ENCODE results near the gene CD200R1L.

The CD200R1L gene

DNA sequence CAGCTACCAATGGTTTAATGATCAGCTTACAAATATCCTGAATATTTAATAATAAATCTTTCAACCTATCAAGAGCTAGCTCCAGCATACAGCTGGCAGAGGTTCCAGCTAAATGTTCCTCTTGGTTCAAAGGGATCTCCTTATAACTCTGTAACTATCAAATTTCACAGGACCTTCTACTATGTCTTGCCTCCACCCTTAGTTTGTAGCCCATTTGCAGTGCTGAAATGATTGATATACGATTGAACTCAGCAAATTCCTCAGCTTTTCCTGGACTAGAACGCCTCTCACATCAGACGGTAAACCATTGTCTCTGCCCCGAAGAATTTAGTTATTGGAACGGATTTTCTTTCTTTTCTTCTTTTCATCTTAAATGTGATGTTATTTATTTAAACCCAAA is 41.5 kb downstream of the CD200R1L start:
- Histone ChIP-seq H3K27me3 (ENCODE audit: control insufficient read depth, insufficient read depth, low read length) (no peaks in the 10 kb centered on the region), H3K9me3 (replicated peaks; ENCODE audit: low read length) (no peaks in the 10 kb centered on the region), H3K4me3 (ENCODE audit: low read length) (no peak overlapping the region), H3K9ac (ENCODE audit: low read depth, low read length) (no peak overlapping the region), H3K4me2 (ENCODE audit: low read length) (no peak overlapping the region), H3K4me1 (ENCODE audit: control insufficient read depth, insufficient read depth, low read length) (no peaks in the 10 kb centered on the region), H3K36me3 (ENCODE audit: insufficient read depth, low read length) (no peaks in the 10 kb centered on the region)

DNA sequence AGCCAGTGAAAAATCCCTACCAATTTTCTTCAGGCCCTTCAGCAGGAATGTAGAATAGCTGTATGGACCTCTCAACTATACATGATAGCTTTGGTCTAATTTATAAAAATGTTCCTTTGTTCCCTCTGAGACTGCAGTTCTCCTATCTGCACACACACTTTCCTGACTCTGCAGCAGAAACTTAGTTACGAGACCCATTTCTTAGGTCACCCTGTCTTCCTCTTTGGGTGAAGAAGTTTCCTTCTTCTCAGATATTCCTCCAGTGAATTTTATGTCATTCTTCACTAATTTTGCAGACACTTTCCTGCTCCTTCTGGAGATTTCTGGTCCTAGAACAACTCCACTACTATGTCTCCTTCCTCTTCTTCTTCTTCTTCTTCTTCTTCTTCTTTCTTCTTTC is 42.6 kb downstream of the CD200R1L start:
- H3K4me1 ChIP-seq (ENCODE audit: control insufficient read depth, insufficient read depth, low read length), result no peaks in the 10 kb centered on the region
- no peak overlapping the region for H3K4me3 ChIP-seq (ENCODE audit: low read length)
- no peaks in the 10 kb centered on the region for H3K9me3 ChIP-seq (replicated peaks; ENCODE audit: low read length)
- no peaks in the 10 kb centered on the region for H3K27me3 ChIP-seq (ENCODE audit: control insufficient read depth, insufficient read depth, low read length)
- H3K36me3 ChIP-seq (ENCODE audit: insufficient read depth, low read length), result no peaks in the 10 kb centered on the region
- no peak overlapping the region for H3K9ac ChIP-seq (ENCODE audit: low read depth, low read length)
- no peak overlapping the region for H3K4me2 ChIP-seq (ENCODE audit: low read length)

DNA sequence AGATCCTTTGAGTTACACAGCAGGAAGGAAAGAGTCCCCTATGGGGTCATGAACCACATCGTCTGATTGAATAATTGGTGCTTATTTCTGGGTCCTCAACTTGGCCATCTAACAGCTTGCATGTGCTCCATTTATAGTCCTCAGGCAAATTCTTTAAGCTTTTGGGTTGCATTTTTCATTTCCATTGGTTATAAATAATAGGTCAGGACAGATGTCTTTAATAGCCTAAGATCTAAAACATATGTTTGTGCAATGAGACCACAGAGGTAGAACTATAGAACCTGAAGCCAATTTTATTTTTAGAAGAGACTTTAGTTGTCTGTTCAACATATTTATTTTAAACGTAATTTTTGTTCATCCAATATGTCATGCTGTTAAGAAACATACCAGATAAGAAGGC is 43.2 kb downstream of the CD200R1L start:
- no peak overlapping the region for H3K4me3 ChIP-seq (ENCODE audit: low read length)
- H3K27me3 ChIP-seq (ENCODE audit: control insufficient read depth, insufficient read depth, low read length), result no peaks in the 10 kb centered on the region
- no peak overlapping the region for H3K4me2 ChIP-seq (ENCODE audit: low read length)
- H3K9me3 ChIP-seq (replicated peaks; ENCODE audit: low read length), result no peaks in the 10 kb centered on the region
- no peaks in the 10 kb centered on the region for H3K36me3 ChIP-seq (ENCODE audit: insufficient read depth, low read length)
- no peak overlapping the region for H3K9ac ChIP-seq (ENCODE audit: low read depth, low read length)
- no peaks in the 10 kb centered on the region for H3K4me1 ChIP-seq (ENCODE audit: control insufficient read depth, insufficient read depth, low read length)

DNA sequence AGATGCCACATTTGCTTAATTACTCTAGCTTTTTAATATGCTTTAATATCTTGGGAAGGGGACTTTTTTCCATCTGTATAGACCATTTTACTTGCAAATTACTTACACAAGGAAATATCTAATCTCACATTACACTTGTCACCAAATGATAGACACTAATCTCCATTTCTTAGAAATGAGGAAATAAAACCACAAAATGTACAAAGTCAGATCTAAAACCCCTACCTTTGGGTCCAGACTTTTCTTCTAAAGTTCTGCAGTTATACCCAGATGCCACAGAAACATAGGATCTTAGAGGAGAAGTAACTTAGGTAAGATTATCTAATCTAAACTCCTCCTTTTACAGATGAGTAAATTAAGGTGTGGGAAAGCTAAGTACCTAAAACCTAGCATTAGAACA is 44.3 kb downstream of the CD200R1L start:
- Histone ChIP-seq H3K4me2 (ENCODE audit: low read length) (no peak overlapping the region), H3K9me3 (replicated peaks; ENCODE audit: low read length) (no peaks in the 10 kb centered on the region), H3K27me3 (ENCODE audit: control insufficient read depth, insufficient read depth, low read length) (no peaks in the 10 kb centered on the region), H3K9ac (ENCODE audit: low read depth, low read length) (no peak overlapping the region), H3K4me1 (ENCODE audit: control insufficient read depth, insufficient read depth, low read length) (no peaks in the 10 kb centered on the region), H3K4me3 (ENCODE audit: low read length) (no peak overlapping the region), H3K36me3 (ENCODE audit: insufficient read depth, low read length) (no peaks in the 10 kb centered on the region)

DNA sequence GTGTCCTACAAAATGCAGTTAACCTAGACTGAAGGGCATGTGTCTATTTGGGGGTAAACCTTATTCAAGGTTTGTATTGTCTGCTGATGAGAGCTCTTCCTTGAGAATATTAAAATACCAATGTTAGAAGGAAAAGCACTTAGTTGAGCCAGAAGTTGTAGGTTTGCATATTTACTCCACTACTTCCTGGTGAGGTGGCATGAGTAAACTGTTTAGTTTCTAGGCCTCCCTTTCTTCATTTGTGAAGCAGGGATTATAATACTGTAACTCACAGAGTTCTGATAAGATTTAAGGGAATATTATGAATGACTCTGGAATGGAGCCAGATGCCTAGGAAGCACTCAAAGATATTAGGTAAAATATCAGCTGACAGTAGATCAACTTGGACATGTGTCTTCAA is 46.7 kb downstream of the CD200R1L start:
- H3K9me3 ChIP-seq (replicated peaks; ENCODE audit: low read length), result no peaks in the 10 kb centered on the region
- H3K27me3 ChIP-seq (ENCODE audit: control insufficient read depth, insufficient read depth, low read length), result no peaks in the 10 kb centered on the region
- H3K4me3 ChIP-seq (ENCODE audit: low read length), result no peak overlapping the region

DNA sequence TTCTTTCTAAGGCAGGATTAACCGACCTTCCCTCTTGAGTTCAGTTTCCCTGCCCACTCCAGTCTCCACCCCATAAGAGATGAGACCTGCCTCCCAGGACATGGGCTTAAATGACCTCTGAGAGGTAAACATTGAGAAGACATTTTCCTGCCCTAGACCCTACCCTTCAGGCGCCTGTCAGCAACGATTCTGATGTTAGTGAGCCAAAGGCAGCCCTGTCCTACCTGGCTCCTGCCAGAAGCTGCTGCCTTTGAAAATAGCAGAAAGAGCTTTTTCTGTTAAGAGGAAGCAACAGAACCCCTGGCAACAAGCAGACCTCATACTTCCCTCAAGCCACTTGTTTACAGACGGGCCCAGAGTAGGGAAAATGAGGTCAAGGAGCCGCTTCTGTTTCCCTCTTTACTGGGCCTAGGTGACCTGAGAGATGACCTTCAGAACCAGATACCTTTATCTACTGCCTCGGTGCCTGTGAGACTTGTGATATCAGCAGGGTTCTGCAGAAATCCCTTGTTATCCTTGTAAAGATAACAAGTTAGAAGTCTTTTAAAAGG is 52.0 kb downstream of the CD200R1L start:
- no peak overlapping the region for H3K4me2 ChIP-seq (ENCODE audit: low read length)
- no peak overlapping the region for H3K9ac ChIP-seq (ENCODE audit: low read depth, low read length)
- H3K36me3 ChIP-seq (ENCODE audit: insufficient read depth, low read length), result no peaks in the 10 kb centered on the region

More for the DNA sequence above, 46.7 kb downstream of the CD200R1L start:
- H3K4me2 ChIP-seq (ENCODE audit: low read length), result no peak overlapping the region
- no peak overlapping the region for H3K9ac ChIP-seq (ENCODE audit: low read depth, low read length)
- no peaks in the 10 kb centered on the region for H3K36me3 ChIP-seq (ENCODE audit: insufficient read depth, low read length)
- no peaks in the 10 kb centered on the region for H3K4me1 ChIP-seq (ENCODE audit: control insufficient read depth, insufficient read depth, low read length)

DNA sequence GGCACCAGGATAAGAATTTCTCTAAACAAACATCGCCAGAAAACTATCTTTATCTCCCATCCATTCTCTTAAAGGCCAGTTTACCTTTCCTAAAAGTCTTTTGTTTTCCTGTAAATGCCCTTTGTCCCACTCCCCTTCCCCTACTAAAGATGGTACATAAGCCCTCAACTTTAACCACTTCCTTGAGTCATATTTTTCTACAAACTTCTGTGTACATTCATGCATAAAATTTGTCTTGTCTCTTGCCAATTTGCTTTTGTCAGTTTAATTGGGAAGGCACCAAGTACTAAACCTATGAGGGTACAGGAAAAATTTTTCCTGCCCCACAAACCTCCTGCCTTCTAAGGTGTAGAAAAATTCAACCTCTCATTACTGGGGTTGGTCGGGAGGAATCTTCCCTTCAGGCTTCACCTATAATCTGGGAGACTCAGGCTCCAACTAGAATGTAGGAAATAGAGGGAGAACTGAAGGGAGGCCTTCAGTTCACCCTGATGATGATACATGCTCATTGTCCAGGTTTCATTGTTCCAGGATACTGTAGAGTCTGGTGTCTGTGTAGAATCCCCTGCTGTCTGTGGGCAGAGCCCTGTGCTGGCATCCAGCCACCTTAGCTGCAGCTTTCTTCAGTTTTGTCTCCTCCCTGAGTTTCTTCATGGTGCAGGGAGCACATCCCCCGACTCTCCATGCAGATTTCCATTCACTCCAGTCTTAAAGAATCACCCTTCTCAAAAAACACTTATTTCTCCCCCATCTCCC is 53.2 kb downstream of the CD200R1L start:
- H3K9ac ChIP-seq (ENCODE audit: low read depth, low read length), result no peak overlapping the region
- H3K4me2 ChIP-seq (ENCODE audit: low read length), result peak overlapping the region; percentile 29
- H3K27me3 ChIP-seq (ENCODE audit: control insufficient read depth, insufficient read depth, low read length), result no peaks in the 10 kb centered on the region
- H3K36me3 ChIP-seq (ENCODE audit: insufficient read depth, low read length), result no peaks in the 10 kb centered on the region
- no peak overlapping the region for H3K4me3 ChIP-seq (ENCODE audit: low read length)
- H3K4me1 ChIP-seq (ENCODE audit: control insufficient read depth, insufficient read depth, low read length), result peaks cover 11% of the 10 kb centered on the region
- H3K9me3 ChIP-seq (replicated peaks; ENCODE audit: low read length), result no peaks in the 10 kb centered on the region

More for the DNA sequence above, 52.0 kb downstream of the CD200R1L start:
- H3K4me1 ChIP-seq (ENCODE audit: control insufficient read depth, insufficient read depth, low read length), result peaks cover 11% of the 10 kb centered on the region
- no peak overlapping the region for H3K4me3 ChIP-seq (ENCODE audit: low read length)
- H3K9me3 ChIP-seq (replicated peaks; ENCODE audit: low read length), result no peaks in the 10 kb centered on the region
- no peaks in the 10 kb centered on the region for H3K27me3 ChIP-seq (ENCODE audit: control insufficient read depth, insufficient read depth, low read length)

DNA sequence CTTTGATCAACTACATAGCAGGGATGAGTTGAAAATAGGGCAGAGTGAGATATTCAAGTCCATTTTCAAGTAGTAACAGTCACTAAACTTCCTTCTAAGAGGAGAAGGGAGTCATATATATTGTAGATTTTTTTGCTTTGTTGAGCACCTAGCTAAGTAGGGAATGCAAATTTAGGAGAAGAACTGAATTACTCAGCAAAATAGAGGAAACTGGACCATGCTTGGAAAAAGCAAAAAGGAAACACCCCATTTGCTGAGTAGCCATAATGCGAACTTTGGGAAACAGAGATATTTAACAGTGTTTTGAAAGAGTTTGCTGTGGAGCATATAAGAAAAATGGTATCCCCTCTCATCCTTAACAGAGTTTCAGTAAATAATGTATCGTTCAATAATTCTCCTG is 54.9 kb downstream of the CD200R1L start:
- Histone ChIP-seq H3K4me1 (ENCODE audit: control insufficient read depth, insufficient read depth, low read length) (peaks cover 11% of the 10 kb centered on the region), H3K4me2 (ENCODE audit: low read length) (no peak overlapping the region), H3K9me3 (replicated peaks; ENCODE audit: low read length) (no peaks in the 10 kb centered on the region), H3K9ac (ENCODE audit: low read depth, low read length) (no peak overlapping the region), H3K27me3 (ENCODE audit: control insufficient read depth, insufficient read depth, low read length) (no peaks in the 10 kb centered on the region), H3K36me3 (ENCODE audit: insufficient read depth, low read length) (no peaks in the 10 kb centered on the region), H3K4me3 (ENCODE audit: low read length) (no peak overlapping the region)

DNA sequence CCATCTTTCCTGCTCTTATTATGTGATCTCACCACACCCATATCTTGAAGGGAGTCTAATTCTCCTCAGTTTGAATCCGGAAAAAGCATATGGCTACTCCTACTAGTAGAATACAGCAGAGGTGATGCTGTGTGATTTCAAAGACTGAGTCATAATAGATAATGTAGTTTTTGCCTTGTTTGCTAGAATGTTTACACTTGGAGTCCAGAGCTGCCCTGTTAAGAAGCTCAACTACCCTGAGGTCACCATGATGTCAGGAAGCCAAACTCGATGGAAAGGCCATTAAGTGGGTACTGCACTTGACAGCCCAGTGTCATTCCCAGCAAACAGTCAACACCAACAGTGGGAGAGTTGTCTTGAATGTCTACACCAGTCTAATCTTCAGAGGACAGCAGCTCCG is 56.9 kb downstream of the CD200R1L start:
- Histone ChIP-seq H3K9ac (ENCODE audit: low read depth, low read length) (no peak overlapping the region), H3K4me3 (ENCODE audit: low read length) (no peak overlapping the region), H3K4me2 (ENCODE audit: low read length) (no peak overlapping the region), H3K4me1 (ENCODE audit: control insufficient read depth, insufficient read depth, low read length) (peaks cover 15% of the 10 kb centered on the region), H3K36me3 (ENCODE audit: insufficient read depth, low read length) (no peaks in the 10 kb centered on the region), H3K9me3 (replicated peaks; ENCODE audit: low read length) (no peaks in the 10 kb centered on the region), H3K27me3 (ENCODE audit: control insufficient read depth, insufficient read depth, low read length) (no peaks in the 10 kb centered on the region)

DNA sequence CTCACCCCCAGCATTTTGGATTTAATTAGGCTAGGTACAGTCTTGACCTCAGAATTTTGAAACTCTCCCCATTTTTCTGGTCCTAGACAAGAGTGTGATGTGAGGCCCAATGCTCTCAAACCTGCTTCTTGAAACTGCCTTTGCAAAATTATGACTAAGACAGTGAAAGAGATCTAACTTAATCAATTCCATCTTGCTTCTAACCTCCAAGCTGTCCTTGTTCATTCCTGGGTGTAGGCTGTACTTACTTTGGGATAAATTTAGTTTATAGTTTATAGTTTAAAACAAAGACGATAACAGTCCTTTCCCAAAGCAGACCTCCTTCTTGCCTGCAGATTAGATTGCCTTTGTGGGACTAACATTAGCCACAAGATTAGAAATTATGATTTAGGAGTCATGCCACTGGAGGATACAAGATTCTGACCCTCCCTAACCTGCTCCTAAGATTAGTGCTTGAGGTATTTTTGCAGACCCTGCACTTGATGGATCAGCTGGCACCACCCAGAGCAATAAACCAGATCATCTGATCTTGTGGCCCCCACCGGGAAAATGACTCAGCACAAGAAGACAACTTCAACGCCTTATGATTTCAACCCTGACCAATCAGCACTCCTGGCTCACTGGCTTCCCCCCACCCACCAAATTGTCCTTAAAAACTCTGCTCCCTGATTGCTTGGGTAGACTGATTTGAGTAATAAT is 59.6 kb downstream of the CD200R1L start:
- H3K9me3 ChIP-seq (replicated peaks; ENCODE audit: low read length), result no peaks in the 10 kb centered on the region
- H3K4me3 ChIP-seq (ENCODE audit: low read length), result no peak overlapping the region
- H3K27me3 ChIP-seq (ENCODE audit: control insufficient read depth, insufficient read depth, low read length), result no peaks in the 10 kb centered on the region
- no peak overlapping the region for H3K4me2 ChIP-seq (ENCODE audit: low read length)
- no peak overlapping the region for H3K9ac ChIP-seq (ENCODE audit: low read depth, low read length)
- peaks cover 4% of the 10 kb centered on the region for H3K4me1 ChIP-seq (ENCODE audit: control insufficient read depth, insufficient read depth, low read length)
- H3K36me3 ChIP-seq (ENCODE audit: insufficient read depth, low read length), result no peaks in the 10 kb centered on the region

DNA sequence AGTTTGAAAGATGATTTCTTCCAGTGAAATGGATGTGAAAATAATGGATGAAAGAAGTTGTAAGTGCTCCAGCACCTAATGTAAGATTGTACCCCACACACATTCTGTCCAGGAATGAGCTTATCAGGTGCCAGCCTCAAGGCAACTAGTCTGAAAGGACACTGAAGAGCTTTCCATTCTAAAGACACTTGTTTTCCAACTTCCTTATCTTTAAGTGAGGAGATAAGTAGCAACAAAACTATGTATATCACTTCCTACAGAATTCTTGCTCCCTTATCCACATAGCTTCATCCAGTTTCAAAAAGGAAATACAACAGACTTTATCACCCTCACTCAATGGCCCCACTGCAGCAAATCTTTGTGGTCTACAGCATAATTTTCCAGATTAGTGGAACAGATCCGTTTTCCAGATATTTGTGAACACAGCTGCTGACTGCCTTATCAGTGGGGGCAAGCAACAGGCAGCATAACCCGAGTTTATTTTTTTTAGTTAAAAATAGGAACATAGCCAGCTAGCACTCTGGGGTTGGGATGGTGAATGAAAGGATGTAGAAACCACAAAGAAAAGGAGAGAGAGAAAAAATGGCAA is 60.6 kb downstream of the CD200R1L start:
- Histone ChIP-seq H3K36me3 (ENCODE audit: insufficient read depth, low read length) (no peaks in the 10 kb centered on the region), H3K4me1 (ENCODE audit: control insufficient read depth, insufficient read depth, low read length) (peaks cover 10% of the 10 kb centered on the region), H3K9me3 (replicated peaks; ENCODE audit: low read length) (no peaks in the 10 kb centered on the region), H3K4me3 (ENCODE audit: low read length) (no peak overlapping the region), H3K9ac (ENCODE audit: low read depth, low read length) (no peak overlapping the region), H3K4me2 (ENCODE audit: low read length) (no peak overlapping the region), H3K27me3 (ENCODE audit: control insufficient read depth, insufficient read depth, low read length) (no peaks in the 10 kb centered on the region)

Measured in skeletal muscle satellite cell (primary cell).